ENCODE data around the gene FANCB.

FANCB gene

DNA sequence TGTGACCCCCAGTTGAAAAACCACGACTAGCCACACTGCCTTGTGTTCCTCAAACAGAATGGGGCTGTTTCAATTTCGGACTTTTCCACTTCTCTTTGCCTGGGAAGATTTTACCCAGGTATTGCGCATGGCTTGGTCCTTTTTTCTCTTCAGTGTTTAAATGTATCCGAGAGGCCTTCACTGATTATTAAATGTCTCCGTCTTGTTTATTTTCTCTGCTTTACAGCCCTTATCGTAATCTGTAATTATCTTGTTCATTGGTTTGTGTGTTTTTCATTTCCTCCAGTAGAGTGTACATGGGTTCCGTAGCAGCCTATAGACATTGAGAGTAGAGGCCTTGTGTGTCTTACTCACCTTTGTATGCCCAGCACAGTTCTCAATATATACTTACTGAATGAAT is 2.8 kb upstream of the FANCB start:
- TF ChIP-seq, protein P1, sequence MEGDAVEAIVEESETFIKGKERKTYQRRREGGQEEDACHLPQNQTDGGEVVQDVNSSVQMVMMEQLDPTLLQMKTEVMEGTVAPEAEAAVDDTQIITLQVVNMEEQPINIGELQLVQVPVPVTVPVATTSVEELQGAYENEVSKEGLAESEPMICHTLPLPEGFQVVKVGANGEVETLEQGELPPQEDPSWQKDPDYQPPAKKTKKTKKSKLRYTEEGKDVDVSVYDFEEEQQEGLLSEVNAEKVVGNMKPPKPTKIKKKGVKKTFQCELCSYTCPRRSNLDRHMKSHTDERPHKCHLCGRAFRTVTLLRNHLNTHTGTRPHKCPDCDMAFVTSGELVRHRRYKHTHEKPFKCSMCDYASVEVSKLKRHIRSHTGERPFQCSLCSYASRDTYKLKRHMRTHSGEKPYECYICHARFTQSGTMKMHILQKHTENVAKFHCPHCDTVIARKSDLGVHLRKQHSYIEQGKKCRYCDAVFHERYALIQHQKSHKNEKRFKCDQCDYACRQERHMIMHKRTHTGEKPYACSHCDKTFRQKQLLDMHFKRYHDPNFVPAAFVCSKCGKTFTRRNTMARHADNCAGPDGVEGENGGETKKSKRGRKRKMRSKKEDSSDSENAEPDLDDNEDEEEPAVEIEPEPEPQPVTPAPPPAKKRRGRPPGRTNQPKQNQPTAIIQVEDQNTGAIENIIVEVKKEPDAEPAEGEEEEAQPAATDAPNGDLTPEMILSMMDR (conservative IDR thresholded peaks at IDR 0.05), result 0 out of 2 replicates have a peak, but pooled peaks have one; percentile 9

DNA sequence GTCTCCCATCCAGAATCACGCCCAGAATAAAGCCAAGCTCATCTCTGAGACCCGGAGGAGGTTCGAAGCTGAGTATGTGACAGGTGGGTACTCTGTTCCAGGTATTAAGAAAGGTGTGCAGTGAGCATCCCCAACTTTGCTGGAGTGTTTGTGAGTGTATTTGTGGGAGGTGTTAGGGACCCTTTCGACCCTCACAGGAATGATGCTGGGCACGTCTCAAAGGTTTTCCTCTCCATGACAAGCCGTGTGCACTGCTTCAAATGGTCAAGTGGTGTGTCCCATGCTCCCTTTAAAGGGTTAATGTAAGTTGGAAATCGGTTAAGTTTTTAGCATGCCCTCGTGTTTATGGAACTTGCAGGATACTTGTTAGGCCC is 794 bp upstream of the FANCB start:
- peak overlapping the region; percentile 69 for H3K27ac ChIP-seq

More for the DNA sequence above, 2.8 kb upstream of the FANCB start:
- peak overlapping the region; percentile 43 for H3K27ac ChIP-seq

DNA sequence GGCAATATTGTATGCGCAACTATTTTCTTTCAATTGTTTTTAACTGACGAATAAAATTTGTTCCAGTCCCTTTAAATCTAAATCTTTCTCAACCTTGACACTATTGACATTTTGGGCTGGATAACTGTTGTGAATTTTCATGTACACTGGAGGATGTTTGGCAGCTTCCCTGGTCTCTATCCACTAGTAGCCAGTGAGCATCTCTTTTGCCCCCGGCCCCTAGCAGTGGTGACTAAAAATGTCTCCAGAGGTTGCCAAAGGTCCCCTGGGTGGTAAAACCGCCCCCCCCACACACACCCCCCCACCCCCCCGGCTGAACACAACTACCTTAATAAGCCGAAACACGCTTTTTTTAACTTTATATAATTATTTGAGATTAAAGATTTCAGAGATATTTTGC is 514 bp downstream of the FANCB start:
- TF ChIP-seq, protein P1 (conservative IDR thresholded peaks at IDR 0.05), result no peak
- peak overlapping the region; percentile 69; the same call in 1 of the 2 replicates for H3K27ac ChIP-seq

More for the DNA sequence above, 794 bp upstream of the FANCB start:
- TF ChIP-seq, protein P1 (conservative IDR thresholded peaks at IDR 0.05), result no peak

DNA sequence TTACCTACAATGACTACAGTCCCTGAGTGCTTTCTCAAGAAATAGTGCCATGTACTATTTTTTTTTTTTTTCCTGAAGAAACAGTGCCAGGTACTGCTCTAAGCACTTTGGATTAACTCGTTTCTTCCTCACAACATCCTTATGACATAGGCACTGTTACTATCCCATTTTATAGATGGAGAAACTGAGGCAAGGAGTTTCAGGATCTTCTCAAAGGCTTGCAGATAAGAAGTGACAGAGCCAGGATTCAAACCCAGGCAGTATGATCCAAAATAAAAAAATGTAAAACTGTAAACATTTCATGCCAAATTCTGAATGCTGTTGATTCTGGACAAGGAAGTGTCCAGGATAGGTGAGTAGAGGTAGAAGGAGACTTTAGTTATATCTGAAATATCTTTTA is 1.1 kb downstream of the FANCB start:
- H3K27ac ChIP-seq, result no peak overlapping the region
- TF ChIP-seq, protein P1 (conservative IDR thresholded peaks at IDR 0.05), result no peak

DNA sequence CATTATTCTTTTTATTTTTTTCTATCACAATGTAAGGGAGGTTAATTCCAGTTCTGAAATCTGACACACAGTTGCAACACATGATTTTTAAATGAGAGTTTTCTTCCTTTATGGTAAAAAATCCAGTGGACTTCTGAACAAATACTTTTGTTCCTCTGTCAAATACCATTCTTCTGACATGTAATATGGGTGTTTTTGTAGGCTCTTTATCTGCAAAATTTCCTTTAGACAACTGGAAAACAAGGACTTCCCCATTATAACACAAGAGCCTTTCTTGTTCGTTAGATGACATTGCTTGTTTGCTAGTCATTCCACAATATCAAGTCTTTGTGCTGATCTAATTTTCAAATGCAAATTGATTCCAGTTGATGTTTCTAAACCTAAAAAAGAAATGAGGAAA is 7.7 kb downstream of the FANCB start:
- TF ChIP-seq, protein P1 (conservative IDR thresholded peaks at IDR 0.05), result no peak

DNA sequence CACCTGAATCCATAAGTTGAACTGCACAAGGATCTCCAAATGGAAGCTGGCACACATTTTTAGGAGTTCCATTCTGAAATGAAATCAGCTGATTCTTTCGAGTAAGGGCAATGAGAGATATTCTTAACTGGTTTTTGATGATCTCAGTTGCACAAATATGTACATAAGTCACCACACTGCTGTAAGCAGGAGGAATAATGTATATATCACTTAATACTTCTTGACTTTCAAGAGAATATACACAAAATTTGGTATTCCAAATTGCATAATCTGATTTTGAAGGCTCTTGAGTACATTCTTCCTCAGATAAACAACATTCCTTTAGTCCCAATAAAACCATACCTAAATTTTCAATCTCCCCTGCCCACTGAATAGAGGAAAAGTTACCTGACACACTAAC is 8.2 kb downstream of the FANCB start:
- TF ChIP-seq, protein P1 (conservative IDR thresholded peaks at IDR 0.05), result no peak
- H3K27ac ChIP-seq, result no peak overlapping the region

More for the DNA sequence above, 7.7 kb downstream of the FANCB start:
- H3K27ac ChIP-seq, result no peak overlapping the region

DNA sequence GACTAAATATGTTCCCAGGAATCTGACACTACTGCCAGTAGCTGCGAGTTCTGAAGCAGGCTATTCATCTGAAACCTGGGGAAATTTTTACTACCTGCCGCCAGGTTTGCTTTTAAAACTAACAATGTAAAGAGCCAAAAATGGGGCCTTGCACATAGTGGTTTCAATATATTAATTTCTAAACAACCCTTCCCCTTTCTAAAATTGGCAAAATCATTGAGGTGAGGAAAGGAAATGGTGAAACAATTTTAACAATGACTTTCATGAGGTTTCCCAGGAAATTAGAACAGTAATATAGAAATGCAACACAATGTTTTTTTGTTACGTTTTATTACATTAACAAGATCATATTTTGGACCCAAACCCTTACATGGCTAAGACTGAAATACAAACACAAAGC is 21.3 kb downstream of the FANCB start:
- TF ChIP-seq, protein P1 (conservative IDR thresholded peaks at IDR 0.05), result no peak
- no peak overlapping the region for H3K27ac ChIP-seq

Measured in VCaP (cell line).